Mammary epithelial cell (primary cell): ENCODE data around the gene LDHAL6B.

Experiments
- EZH2 ChIP-seq: IDR thresholded peaks from 2 replicates; pipeline ENCODE4 v1.6.1; 2012; ENCODE audit warnings: low read length, inconsistent platforms, borderline replicate concordance
- TF ChIP-seq, protein P1 (sequence below), 2 donors: IDR thresholded peaks in 1 of 2; conservative IDR thresholded peaks in 1 of 2; 2 replicates each; pipeline ENCODE4 v1.5.1; 2011 to 2012; ENCODE audit warnings: inconsistent platforms in 2 of 2, low read length in 2 of 2, mild to moderate bottlenecking in 2 of 2, control low read depth in 1 of 2, low read depth in 1 of 2; ENCODE audit not compliant: insufficient read depth in 1 of 2; ENCODE audit errors: extremely low read depth in 1 of 2

DNA sequence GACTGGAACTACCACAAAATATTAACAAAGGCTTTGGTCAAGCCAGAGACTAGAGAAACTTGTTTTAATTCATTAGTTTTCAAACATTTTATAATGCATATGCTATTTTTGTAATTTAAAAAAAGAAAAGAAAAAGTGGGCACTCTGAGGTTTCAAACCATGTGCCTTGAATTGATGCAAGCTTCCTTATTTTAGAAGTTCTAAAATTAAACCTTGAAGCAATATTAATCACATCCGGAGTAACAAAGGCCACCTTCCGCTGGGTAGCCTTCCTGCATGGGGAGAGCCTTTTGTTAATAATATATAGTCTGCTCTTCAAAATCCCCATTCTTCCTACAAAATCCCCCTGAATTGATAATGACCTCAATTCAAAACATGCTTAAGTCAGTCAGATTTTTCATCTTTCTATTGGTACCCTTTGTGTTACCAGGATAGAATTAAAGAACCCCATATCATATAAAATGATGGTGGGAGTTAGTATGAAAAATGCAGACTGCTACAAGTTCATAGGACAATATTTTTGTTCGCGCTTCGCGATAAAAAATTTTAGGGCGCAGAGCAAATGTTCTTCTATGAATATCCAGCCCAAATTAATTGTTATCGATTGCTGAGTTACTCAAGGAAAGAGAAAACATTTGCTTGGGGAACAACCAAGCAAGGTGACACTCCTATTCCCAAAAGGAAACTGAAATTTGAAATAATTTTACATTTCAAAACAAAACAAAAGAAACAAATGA is 30.6 kb downstream of the LDHAL6B start:
- TF ChIP-seq, protein P1, sequence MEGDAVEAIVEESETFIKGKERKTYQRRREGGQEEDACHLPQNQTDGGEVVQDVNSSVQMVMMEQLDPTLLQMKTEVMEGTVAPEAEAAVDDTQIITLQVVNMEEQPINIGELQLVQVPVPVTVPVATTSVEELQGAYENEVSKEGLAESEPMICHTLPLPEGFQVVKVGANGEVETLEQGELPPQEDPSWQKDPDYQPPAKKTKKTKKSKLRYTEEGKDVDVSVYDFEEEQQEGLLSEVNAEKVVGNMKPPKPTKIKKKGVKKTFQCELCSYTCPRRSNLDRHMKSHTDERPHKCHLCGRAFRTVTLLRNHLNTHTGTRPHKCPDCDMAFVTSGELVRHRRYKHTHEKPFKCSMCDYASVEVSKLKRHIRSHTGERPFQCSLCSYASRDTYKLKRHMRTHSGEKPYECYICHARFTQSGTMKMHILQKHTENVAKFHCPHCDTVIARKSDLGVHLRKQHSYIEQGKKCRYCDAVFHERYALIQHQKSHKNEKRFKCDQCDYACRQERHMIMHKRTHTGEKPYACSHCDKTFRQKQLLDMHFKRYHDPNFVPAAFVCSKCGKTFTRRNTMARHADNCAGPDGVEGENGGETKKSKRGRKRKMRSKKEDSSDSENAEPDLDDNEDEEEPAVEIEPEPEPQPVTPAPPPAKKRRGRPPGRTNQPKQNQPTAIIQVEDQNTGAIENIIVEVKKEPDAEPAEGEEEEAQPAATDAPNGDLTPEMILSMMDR (conservative IDR thresholded peaks at IDR 0.05 in 1 of 2, IDR thresholded peaks at IDR 0.05 in 1 of 2; ENCODE audit: extremely low read depth in 1 of 2, insufficient read depth in 1 of 2, low read depth in 1 of 2, low read length in 2 of 2), result no peak
- TF ChIP-seq EZH2, result no peak
